Right ventricle myocardium inferior (tissue), 1 donor: ENCODE data around the gene OLIG2. TPM values are rescaled to one million over a fixed set of nuclear protein-coding genes. Genes with fewer than 3 reads are reported as not detected.

ENCODE experiments used
- ATAC-seq: fragments of 200-7000 bp; cut with Tn5 transposase; one replicate; pipeline ENCODE4 v1.9.1; 2020; ENCODE audit warnings: mild to moderate bottlenecking, moderate library complexity
- DNase-seq: peaks from one replicate; pipeline ENCODE4 v3.0.0; 2021; ENCODE audit errors: missing footprints
- intact Hi-C: fragments of 100-400 bp; cut with DNase I; formaldehyde crosslinking; loops from one replicate; pipeline ENCODE4 v1.11.0; 2022
- total RNA-seq: library from RNA; stranded (reverse); fragmentation: NEBNext Ultra II Directional; extraction: Animal tissue kit (Norgen Biotek cat#: 25700); gene quantifications from one replicate; pipeline ENCODE4 v1.2.1, GENCODE V29; 2021
- donor health status: DM: no; HTN: yes; CAD: no; lungs with severe emphysema.

Gene OLIG2
- total RNA-seq, 1 donor from 2014 or later, result not detected

DNA sequence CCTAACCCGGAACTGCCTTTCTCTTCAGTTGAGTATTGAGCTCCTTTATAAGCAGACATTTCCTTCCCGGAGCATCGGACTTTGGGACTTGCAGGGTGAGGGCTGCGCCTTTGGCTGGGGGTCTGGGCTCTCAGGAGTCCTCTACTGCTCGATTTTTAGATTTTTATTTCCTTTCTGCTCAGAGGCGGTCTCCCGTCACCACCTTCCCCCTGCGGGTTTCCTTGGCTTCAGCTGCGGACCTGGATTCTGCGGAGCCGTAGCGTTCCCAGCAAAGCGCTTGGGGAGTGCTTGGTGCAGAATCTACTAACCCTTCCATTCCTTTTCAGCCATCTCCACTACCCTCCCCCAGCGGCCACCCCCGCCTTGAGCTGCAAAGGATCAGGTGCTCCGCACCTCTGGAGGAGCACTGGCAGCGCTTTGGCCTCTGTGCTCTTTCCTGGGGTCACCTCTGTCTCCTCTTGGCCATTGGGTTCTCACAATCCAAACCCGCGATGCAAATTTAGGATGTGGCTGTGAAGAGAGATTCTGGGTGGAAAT, 3.7 kb downstream of the OLIG2 start:
- intact Hi-C loops, result loop anchor here (10.0 kb wide), 1 partner anchor 45 kb away; the partner anchor contains the start of gene OLIG1
- DNase-seq (no peak), ATAC-seq (no peak)

DNA sequence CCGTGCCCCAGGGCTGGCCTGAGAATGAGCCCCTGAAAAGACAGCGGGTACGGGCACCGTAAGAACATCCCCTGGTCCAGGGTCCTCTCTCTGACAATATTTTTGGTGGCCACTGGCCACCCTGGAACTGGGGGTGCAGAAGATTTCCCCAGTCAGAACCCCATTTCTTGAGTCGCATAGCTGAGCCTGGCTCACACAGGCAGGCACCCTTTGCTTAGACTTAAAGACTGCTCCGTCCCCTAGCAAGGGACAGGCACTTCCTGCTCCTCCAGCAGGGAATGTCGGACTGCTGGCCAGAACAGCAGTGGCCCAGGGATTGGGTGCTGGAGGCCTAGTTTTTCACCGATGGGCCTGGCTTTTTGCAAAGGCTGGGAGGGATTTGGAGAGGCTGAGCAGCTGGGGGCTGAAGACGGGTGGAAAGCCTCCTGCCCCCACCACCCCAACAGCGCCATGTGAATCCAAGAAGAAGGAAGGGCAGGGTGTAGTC, 4.3 kb downstream of the OLIG2 start:
- intact Hi-C loops, result loop anchor here (10.0 kb wide), 1 partner anchor 45 kb away; the partner anchor contains the start of gene OLIG1
- ATAC-seq (no peak), DNase-seq (no peak)

DNA sequence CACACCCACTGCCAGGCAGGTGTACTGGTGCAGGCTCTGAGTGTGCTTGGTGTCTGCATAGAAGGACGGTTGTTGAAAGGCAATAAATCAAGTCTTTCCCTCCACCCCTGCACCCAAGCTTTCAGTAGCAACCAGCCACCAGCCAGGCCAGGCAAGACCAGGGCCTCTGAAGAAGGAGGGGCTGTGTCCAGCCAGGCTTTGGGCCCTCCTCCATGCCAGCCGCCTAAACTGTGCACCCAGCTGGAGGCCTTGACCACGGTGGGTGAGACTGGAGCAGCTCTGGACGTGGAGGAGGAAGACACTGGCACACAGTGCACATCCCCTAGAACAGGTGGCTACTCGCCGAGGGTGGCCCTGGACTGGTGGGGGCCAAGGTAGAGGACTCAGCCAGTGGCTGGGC, 4.9 kb downstream of the OLIG2 start:
- no peak for DNase-seq
- intact Hi-C loops, result no loop called here
- no peak for ATAC-seq

DNA sequence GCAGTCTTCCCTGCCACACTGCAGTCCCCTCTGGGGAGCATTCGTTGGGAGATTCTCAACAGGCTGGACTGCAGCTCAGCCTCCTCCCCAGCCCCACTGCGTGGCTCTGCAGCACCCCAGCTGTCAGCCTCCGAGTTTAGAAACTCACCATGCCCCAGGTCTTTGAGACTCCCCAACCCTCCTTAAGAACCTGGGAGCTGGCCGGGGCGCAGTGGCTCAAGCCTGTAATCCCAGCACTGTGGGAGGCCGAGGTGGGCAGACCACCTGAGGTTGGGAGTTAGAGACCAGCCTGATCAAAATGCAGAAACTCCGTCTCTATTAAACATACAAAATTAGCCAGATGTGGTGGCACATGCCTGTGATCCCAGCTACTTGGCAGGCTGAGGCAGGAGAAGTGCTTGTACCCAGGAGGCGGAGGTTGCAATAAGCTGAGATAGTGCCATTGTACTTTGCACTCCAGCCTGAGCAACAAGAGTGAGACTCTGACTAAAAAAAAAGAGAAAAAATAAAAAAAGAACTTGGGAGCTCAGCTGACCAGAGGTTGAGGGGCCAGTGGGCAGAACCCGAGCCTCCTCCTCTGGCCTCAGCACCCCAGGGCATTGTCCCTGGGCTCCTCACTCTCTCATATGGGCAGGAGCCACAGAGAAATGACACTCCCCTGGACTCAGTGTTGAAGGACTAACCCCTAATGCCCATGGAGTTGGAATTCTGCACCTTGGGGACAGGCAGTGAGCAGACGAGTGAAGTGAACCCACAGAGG, 5.6 kb downstream of the OLIG2 start:
- ATAC-seq (no peak), DNase-seq (no peak)
- intact Hi-C loops, result no loop called here

DNA sequence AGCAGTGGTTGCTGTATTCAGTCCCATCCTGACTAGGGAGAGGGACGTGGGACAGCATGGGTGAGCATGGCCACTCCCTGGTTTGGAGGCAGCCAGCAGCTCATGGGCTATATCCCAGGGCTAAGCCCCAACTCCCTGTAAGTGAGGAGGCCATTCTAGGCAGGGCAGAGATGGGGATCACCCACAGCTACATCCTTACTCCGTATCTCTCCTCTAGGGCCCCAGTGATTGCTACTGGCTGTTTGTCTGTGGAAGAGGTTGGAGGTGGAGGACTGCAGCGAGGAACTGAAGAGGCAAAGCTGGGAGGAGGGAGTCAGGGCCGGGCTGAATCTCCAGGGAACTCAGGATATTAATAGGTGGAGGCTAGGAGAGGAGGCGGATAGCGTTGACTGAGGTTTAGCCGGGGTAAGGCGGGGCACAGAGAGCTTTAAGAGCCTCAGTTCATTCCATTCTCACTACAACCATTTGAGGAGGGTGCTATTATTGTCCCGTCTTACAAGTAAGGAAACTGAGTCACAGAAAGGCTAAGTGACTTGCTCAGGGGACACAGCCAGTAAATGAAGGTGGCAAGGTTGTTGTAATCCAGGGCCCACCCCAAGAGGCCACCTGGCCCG, 6.8 kb downstream of the OLIG2 start:
- DNase-seq (no peak), ATAC-seq (no peak)
- intact Hi-C loops, result no loop called here

DNA sequence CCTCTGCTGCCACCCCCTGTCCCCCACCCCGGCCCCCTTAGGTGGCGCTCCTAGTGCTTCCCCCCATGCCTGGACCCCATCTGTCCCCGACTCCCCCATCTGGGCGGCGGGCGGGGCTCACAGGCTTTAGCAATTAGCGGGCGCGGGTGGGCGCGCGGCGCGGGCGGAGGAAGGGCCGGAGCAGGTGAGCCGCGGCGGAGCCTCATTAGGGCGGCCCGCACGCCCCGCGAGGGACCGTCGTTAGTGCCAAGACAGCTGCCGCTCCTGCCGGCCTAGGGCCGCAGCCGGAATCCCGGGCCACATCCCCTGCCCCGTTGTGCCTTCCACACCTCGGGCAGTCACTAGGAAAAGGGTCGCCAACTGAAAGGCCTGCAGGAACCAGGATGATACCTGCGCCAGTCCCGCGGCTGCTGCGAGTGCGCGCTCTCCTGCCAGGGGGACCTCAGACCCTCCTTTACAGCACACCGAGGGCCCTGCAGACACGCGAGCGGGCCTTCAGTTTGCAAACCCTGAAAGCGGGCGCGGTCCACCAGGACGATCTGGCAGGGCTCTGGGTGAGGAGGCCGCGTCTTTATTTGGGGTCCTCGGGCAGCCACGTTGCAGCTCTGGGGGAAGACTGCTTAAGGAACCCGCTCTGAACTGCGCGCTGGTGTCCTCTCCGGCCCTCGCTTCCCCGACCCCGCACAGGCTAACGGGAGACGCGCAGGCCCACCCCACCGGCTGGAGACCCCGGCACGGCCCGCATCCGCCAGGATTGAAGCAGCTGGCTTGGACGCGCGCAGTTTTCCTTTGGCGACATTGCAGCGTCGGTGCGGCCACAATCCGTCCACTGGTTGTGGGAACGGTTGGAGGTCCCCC, 7.6 kb downstream of the OLIG2 start:
- no peak for ATAC-seq
- intact Hi-C loops, result no loop called here
- DNase-seq, result no peak

DNA sequence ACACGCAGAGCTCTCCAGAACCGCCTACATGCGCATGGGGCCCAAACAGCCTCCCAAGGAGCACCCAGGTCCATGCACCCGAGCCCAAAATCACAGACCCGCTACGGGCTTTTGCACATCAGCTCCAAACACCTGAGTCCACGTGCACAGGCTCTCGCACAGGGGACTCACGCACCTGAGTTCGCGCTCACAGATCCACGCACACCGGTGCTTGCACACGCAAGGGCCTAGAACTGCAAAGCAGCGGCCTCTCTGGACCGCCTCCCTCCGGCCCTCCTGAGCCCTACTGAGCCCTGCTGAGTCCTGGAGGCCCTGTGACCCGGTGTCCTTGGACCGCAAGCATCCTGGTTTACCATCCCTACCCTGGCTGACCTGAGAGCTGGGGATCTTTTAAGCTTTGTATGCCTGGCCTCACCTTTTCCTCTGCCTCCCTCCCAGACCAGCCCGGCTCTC, 8.3 kb downstream of the OLIG2 start:
- intact Hi-C loops, result no loop called here
- no peak for ATAC-seq

DNA sequence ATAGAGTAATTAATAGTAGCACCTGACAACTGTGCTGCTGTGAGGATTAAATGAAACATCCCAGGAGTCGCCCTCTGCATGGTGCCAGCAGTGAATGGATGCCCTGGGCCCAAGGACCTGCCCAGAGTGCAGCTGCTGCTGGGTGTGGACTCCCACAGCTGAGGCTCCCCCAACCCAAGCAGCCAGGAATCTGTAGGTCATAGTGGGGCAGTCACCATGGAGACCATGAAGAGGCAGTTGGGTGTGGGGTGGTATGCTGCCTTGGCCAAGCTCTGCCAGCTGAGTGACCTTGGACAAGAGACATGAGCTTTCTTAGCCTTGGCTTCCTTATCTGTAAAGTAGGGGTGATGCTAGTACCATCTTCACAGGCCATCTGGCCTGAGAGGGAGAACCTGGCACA, 9.4 kb downstream of the OLIG2 start:
- ATAC-seq (no peak), DNase-seq (no peak)
- intact Hi-C loops, result no loop called here

More for the DNA sequence above, 8.3 kb downstream of the OLIG2 start:
- DNase-seq, result no peak

DNA sequence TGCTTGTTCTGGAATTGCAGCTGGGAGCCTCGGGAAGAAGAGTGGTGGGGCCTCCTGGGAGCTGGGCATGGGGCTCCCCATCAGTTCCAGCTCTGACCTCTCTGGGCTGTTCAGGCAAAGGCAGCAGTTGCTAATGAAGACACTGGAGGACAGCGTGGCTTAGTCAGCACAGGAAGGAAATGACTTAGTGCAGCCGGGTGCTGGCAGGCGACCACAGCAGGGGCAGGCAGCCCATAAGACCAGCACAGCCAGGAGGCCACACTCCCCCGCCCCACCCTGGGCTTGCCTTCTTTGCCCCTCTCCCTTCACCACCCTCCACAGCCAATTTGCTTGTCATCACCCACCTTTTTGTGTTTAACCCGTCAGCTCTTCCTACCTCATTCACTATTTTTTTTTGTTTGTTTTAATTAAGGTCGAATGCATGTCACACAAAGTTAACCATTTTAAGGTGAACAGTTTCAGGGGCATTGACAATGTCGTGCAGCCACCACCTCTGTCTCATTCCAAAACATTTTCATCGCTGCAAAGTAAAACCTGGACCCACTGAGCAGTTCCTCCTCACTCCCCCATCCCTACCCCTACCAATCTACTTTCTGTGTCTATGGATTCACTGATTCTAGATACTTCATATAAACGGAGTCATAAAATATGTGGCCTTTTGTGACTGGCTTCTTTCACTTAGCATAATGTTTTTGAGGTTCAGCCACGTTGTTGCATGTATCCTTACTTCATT, 10.9 kb downstream of the OLIG2 start:
- intact Hi-C loops, result no loop called here
- DNase-seq (no peak), ATAC-seq (no peak)

DNA sequence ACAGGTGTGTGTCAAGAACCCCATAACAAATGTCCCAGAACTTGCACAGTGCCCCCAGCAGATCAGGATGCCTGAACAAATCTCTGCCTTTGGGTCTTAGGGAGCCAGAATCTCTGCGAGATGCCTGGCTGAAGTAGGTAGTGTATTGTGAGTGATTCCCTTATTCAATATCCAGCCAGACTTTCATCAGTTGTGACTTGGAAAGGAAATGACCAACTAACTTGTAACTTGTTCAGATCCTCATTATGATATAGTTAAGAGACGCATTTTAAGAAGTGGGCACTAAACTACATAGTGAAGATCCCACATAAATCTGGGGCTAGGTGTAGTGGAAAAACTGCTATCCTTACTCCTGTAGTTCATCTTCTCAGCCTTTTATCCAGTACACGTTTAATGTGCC, 11.8 kb downstream of the OLIG2 start:
- ATAC-seq, result no peak
- intact Hi-C loops, result no loop called here

DNA sequence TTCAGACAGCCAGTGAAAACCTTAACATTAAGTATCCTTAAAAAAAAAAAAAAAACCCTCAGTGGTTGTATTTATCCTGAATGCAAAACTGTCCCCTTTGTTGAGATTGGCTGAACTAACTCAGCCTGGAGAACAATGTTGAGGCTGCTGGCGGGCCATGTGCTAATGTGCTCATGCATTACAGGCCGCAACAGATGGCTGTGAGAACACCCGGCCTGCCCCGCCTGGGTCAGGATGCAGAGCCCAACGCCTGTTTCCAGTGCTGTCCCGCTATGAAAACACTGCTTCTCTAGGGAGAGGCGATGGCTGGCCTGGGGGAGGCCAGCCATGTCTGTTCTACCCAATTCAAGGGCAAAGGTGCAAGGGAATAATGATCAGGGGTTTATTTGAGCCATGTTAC, 13.8 kb downstream of the OLIG2 start:
- intact Hi-C loops, result no loop called here
- ATAC-seq, result no peak
- no peak for DNase-seq

More for the DNA sequence above, 11.8 kb downstream of the OLIG2 start:
- DNase-seq, result no peak

DNA sequence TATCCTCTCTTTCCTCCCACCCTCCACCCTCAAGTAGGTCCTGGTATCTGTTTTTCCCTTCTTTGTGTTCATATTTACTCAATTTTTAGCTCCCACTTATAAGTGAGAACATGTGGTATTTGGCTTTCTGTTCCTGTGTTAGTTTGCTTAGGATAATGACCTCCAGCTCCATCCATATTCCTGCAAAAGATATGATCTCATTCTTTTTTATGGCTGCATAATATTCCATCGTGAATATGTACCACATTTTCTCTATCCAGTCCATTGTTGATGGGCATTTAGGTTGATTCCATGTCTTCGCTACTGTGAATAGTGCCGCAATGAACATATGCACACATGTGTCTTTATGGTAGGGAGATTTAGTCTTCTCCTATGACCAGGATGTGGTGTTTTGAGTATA, 14.5 kb downstream of the OLIG2 start:
- DNase-seq (no peak), ATAC-seq (no peak)
- intact Hi-C loops, result no loop called here

DNA sequence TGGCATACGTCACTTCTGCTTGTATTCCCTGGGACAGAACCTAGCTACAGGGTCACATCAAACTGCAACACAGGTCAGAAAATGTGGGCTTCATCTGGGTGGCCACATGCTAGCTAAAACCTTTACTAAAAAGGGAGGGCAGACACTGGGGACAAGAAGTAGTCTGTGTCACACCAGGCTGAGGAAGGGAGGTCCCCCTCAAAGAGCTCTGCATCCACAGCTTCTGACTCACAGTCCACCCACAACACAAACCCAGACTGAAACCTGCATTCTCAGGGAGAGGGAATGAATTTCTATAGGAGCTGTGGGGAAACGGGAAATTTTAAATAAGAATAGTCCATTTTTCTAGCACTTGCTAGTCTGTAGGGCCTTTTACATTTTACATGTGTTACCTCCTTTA, 16.2 kb downstream of the OLIG2 start:
- ATAC-seq, result no peak
- intact Hi-C loops, result no loop called here
- DNase-seq, result no peak

DNA sequence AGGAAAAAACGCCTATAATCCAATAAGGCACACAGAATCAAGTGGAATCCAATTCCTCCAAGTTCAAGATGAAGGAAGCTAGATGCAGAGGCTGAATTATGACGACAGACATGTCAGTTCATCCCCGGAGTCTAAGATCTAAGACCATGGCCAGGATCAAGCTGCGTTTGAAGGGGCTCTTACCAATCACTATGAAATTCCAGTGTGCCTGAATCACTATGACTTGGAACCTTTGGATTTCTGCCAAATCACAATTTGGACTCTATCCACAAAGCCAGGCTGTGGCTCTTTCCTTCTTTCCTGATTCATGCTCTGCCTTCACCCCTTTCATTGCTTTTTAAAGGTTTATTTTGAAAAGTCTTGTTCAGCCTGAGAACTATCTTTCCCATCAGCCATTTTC, 17.1 kb downstream of the OLIG2 start:
- intact Hi-C loops, result no loop called here
- ATAC-seq (no peak), DNase-seq (no peak)

DNA sequence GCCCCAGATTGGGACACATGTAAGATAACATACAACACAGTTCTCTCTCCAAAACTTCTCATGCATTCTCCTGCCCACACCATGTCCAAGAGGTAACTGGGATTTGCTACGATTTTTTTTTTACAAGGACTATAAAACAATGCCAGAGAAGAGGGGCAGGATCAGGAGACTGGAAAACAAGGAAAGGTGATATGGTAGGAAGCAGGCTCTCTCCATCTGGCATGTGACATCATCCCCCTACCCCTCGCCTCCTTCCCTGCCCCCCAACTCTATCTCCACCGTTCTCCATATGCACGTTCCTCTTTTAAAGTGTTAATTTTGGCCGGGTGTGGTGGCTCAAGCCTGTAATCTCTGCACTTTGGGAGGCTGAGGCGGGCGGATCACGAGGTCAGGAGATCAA, 20.7 kb downstream of the OLIG2 start:
- intact Hi-C loops, result no loop called here
- ATAC-seq (no peak), DNase-seq (no peak)

DNA sequence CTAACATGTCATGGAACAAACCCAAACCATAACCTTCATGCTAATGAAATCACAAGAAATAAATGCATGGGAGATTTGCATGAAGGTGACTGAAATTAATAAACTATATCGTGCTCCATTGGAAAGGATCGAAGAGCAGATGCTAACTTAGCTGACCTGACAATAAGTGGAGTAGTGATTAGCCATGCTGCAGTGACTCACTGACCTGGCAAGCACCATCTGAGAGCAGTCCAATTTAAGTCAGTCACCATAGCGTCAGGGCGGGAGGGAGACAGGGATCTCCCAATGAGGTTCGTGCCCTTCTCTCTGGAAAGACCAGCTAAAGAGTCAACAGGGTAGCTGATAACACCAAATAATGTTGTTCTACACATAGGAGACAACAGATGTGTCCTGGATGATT, 21.5 kb downstream of the OLIG2 start:
- intact Hi-C loops, result no loop called here
- DNase-seq (no peak), ATAC-seq (peak; percentile 77)

DNA sequence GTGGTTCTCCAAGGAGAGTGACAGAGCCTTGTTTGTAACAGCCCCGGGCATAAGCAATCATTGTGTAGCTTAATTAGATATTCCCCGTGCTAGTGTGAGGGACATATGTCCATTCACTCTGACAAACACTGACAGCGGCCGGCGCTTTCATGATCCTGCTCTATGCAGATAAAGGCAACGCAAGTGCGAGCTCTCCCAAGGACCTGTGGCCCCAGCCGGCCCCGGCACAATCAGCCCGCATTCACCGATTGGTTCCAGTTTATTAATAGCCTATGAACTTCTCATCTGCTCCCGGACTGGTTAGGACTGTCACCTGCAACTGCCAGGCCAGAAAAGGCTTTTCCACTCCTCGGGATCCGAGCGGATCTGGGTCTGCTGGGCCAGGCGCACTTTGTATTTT, 26.2 kb downstream of the OLIG2 start:
- DNase-seq, result no peak
- intact Hi-C loops, result no loop called here
- ATAC-seq, result peak; percentile 85

DNA sequence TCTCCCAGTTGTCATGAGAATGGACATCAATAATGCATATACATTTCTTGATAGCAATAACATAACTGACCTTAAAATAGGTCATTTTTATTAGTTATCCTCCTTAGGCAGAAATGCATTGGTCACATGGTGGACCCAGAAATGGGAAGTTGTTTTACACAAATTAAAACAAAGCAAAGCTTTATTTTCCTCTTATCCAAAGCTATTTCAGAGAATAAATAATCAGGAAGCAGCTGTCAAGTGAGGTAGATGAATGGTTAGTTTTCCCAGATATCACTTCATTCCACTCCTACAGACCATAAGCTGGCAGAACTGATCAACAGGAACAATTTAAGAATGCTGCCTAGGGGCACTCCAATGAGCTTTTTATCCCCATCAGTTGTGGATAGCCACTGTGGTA, 28.2 kb downstream of the OLIG2 start:
- ATAC-seq (no peak), DNase-seq (no peak)

DNA sequence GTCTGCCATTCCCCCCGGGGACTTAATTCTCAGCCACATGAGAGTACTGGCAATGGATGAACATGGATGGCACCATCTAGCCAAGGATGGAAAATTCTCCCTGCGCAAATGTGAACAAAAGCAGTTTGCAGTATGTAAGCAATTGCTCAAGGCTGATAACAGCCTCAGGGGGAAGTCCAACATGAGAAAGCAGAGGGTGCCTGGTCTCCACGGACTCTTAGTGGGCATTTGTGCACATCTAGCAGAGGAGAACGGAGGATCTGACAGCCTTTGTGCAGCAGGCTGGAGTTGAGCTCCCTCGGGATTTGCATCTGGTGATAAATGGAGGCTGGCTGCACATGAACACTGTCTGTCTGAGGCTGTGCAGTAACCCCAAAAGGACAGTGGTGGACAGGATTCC, 30.3 kb downstream of the OLIG2 start:
- intact Hi-C loops, result no loop called here
- no peak for DNase-seq
- no peak for ATAC-seq

More for the DNA sequence above, 28.2 kb downstream of the OLIG2 start:
- intact Hi-C loops, result no loop called here
